GM18517 (cell line): ENCODE data around the gene AKAP8.
"Not testable (repeated sequence)": the region's sequence is repeated elsewhere in the genome, so short reads cannot be mapped to it uniquely, and the experiment has no call there.

Experiments
- ATAC-seq: cut with Tn5 transposase; IDR thresholded peaks from one replicate; pipeline ENCODE4 v1.9.1; 2021; ENCODE audit warnings: mild to moderate bottlenecking, moderate library complexity; ENCODE audit not compliant: unreplicated experiment

The AKAP8 gene

GRCh38 chr19:15335992-15336391 lies 43.6 kb downstream of the AKAP8 start:
- ATAC-seq = not testable (repeated sequence)

GRCh38 chr19:15332311-15332996 lies 47.1 kb downstream of the AKAP8 start, which contains the start of gene BRD4:
BRD4 (minus strand) TSS chr19:15332539; CDS start chr19:15273099, 59,440 bp downstream.
- no peak for ATAC-seq

GRCh38 chr19:15331419-15332310 lies 47.9 kb downstream of the AKAP8 start:
- no peak for ATAC-seq

GRCh38 chr19:15330801-15331418 lies 48.7 kb downstream of the AKAP8 start:
- no peak for ATAC-seq

- ATAC-seq = no peak
These were observed 51.3 kb downstream of the AKAP8 start for GRCh38 chr19:15328312-15328711.

- no peak for ATAC-seq
These were observed 54.6 kb downstream of the AKAP8 start for GRCh38 chr19:15324791-15325519.

GRCh38 chr19:15323496-15324235 lies 55.9 kb downstream of the AKAP8 start:
- ATAC-seq = no peak

GRCh38 chr19:15321739-15322138 lies 57.8 kb downstream of the AKAP8 start:
- ATAC-seq = no peak

GRCh38 chr19:15320116-15320515 lies 59.5 kb downstream of the AKAP8 start:
- no peak for ATAC-seq

GRCh38 chr19:15318241-15318691 lies 61.3 kb downstream of the AKAP8 start:
- no peak for ATAC-seq

GRCh38 chr19:15317392-15318071 lies 62.1 kb downstream of the AKAP8 start:
- no peak for ATAC-seq

- no peak for ATAC-seq
These were observed 63.1 kb downstream of the AKAP8 start for GRCh38 chr19:15316498-15316897.

GRCh38 chr19:15315101-15315500 lies 64.5 kb downstream of the AKAP8 start:
- ATAC-seq = no peak

GRCh38 chr19:15313649-15314279 lies 65.8 kb downstream of the AKAP8 start:
- ATAC-seq = no peak

GRCh38 chr19:15307169-15307568 lies 72.4 kb downstream of the AKAP8 start:
- ATAC-seq = no peak

- ATAC-seq = no peak
These were observed 73.8 kb downstream of the AKAP8 start for GRCh38 chr19:15305582-15306334.

GRCh38 chr19:15304140-15304705 lies 75.4 kb downstream of the AKAP8 start:
- no peak for ATAC-seq
